GM18517 (cell line): ENCODE measurements around the gene RAD54L2.
"Not testable (repeated sequence)": the region's sequence is repeated elsewhere in the genome, so short reads cannot be mapped to it uniquely, and the experiment has no call there.

Experiments
- ATAC-seq: cut with Tn5 transposase; IDR thresholded peaks from one replicate; pipeline ENCODE4 v1.9.1; 2021; ENCODE audit warnings: mild to moderate bottlenecking, moderate library complexity; ENCODE audit not compliant: unreplicated experiment

The RAD54L2 gene

DNA sequence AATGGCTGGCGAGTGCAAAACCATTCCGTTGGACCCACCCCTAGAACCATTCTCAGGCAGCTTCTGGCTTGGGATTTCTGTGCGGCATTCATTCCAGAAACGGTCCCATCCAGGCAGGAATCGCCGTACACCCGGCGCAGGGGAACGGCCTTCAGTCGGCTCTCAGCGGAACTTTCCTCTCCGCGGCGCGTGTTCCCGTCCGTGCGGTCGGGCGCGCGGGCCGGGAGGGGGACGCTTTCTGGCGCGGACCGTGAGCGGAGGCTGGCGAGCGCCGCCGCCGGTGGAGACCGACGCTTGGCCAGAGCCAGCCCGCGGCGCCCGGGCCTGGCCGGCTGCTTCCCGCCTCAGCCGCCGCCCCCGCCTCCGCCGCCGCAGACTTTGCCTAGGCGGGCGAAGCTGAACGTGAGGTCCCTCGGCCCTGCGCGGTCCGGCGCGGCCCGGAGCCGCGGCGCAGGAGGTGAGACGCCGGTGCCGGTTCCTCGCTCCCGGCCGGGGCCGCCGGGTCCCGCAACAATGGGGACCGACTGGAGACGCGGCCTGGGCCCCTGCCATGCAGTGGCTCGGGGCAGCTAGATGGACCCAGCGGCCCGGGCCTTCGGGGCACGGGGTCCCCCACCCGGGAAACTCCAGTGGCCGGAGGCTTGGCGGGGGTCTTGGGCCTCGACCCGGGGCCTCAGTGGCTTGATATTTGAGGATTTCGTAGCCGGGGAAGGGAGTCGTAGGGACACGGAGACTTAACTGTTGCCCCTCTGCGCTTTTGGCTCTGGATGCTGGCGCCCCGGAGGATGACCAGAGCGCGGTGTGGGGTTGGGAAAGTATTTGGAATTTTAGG, at the start of gene RAD54L2:
RAD54L2 (plus strand) TSS at position 261 of the 832 bp plus-strand sequence. CDS start 51,702 bp downstream, outside the sequence.
- peak; percentile 60 for ATAC-seq

- peak; percentile 52 for ATAC-seq
Observed at GRCh38 chr3:51498876-51499738, 39.4 kb upstream of the RAD54L2 start.

DNA sequence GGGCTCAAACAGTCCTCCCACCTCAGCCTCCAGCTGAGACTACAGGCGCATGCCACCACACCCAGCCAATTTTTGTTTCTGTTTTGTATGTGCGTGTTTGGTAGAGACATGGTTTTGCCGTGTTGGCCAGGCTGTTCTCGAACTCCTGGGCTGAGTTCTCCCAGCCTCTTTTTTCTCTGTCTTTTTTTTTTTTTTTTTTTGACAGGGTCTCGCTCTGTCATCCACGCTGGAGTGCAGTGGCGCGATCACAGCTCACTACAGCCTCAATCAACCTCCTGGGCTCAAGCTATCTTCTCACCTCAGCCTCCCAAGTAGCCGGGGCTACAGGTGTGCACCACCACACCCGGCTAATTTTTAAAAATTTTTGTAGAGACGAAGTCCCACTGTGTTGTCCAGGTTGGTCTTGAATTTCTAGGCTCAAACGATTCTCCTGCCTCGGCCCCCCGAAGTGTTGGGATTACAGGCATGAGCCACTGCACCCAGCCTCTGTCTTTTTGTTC, 37.8 kb upstream of the RAD54L2 start:
- ATAC-seq: no peak

- ATAC-seq: no peak
Observed at GRCh38 chr3:51501833-51502561, 36.5 kb upstream of the RAD54L2 start.

DNA sequence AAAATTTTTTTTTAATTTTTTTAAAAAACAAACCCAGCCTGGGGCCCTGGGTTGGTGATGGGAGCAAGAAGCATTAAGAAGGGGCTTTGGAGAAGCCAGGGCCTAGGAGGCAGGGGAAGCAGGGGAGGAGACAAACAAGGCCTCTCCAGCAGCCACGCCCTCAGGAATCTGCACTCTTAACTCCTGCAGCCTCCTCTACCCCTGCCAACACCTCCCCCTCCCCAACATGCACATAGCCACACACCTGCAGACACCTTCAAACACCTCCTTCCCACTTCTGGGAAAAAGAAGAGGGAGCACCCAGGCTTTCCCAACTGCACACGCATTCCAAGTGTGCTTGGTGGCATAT, 36.0 kb upstream of the RAD54L2 start:
- ATAC-seq: no peak

- no peak for ATAC-seq
Observed at GRCh38 chr3:51503007-51503406, 35.5 kb upstream of the RAD54L2 start.

- ATAC-seq: no peak
Observed at GRCh38 chr3:51508255-51508654, 30.3 kb upstream of the RAD54L2 start.

GRCh38 chr3:51510996-51511395, 27.5 kb upstream of the RAD54L2 start:
- no peak for ATAC-seq

DNA sequence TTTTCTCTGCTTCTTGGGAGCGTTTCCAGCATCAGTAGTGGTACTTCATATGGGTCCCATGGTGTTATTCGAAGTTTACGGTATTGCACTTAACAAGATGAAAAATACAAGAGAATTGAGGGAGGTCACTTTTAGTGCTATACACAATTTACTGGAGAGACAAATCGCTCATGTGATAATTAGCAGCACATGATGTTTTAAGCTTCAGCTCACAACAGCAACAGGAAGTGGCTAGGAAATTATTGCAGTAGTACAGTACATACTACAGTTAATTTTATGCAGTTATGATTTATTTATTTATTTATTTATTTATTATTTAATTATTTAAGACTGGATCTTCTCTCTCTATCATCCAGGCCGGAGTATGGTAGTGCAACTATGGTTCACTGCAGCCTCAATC, 24.3 kb upstream of the RAD54L2 start:
- ATAC-seq: no peak

GRCh38 chr3:51519848-51520247, 18.7 kb upstream of the RAD54L2 start:
- no peak for ATAC-seq

- ATAC-seq: peak; percentile 87
Observed at GRCh38 chr3:51520906-51521730, 17.4 kb upstream of the RAD54L2 start.

DNA sequence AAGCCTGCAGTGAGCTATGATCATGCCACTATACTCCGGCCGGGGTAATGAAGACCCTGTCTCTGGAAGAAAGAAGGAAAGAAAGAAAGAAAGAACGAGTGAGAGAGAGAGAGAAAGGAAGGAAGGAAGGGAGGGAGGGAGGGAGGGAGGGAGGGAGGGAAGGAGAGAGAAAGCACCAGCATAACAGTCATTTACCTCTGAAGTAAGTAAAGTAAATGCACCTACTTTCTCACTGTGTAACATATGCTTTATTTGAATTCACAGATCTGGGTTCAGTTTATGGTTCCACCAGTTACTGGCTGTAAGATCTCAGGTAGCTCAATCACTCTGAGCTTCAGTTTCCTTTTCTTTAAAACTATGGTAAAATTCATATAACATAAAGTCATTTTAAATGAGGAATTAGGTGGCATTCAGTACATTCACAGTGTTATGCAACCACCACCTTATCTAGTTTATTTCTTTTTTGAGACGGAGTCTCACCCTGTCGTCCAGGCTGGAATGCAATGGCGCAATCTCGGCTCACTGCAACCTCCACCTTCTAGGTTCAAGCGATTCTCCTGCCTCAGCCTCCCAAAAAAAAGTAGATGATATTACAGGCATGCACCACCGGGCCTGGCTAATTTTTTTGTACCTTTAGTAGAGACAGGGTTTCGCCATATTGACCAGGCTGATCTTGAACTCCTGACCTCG, 16.1 kb upstream of the RAD54L2 start:
- no peak for ATAC-seq

DNA sequence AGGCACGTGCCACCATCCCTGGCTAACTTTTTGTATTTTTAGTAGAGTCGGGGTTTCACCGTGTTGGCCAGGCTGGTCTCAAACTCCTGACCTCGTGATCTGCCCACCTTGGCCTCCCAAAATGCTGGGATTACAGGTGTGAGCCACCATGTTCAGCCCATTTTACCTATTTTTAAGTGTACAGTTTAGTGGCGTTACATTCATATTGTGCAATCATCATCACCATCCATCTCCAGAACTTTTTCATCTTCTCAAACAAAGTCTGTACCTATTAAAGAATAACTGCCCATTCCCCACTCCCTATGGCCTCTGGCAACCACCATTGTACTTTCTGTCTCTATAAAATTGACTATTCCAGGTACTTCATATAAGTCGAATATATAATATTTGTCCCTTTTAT, 13.6 kb upstream of the RAD54L2 start:
- not testable (repeated sequence) for ATAC-seq

- ATAC-seq: no peak
Observed at GRCh38 chr3:51530485-51530884, 8.0 kb upstream of the RAD54L2 start.

- no peak for ATAC-seq
Observed at GRCh38 chr3:51535146-51536019, 3.1 kb upstream of the RAD54L2 start.

DNA sequence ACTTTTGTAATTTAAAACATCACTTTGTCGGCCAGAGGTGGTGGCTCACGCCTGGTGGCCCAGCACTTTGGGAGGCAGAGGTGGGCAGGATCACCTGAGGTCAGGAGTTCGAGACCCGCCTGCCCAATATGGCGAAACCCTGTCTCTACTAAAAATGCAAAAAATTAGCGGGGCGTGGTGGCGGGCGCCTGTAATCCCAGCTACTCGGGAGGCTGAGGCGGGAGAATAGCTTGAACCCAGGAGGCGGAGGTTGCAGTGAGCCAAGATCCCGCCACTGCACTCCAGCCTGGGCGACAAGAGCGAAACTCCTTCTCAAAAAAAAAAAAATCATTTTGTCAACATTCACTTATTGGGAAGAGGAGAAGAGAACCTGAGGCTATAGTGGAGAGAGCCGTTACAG, 888 bp upstream of the RAD54L2 start:
- ATAC-seq: not testable (repeated sequence)

- ATAC-seq: no peak
Observed at GRCh38 chr3:51538115-51538458, 432 bp upstream of the RAD54L2 start.

DNA sequence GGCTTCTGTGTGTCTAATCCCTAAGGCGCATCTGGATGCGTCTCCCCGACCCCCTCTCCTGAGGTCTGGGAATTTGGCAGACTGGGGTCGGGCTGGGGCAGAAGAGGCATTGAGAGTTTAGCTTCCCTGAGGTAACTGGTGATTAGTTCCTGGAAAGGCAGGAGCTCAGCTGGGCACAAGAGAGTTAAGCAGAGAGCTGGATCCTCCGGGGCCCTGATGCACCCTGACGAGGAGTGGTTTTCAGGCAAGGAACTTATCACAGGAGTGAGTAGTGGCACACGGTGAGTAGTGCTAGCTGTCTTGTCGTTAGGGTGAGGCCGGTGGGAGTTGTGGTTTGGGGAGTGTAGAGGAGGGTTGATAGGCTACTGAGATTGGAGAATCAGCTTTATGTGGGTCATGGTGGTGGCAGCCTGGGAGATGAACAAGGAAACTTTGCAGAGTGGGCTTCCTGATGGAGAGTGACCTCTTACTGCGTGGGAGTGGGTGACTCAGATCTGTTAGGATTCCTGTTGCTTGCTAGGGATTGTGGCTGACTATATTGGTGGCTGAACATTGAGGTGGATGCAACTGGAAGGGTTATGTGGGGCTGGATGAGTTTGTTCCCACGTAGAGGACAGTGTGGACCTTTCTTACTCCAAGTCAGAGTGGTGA, 897 bp downstream of the RAD54L2 start:
- ATAC-seq: peak; percentile 12
